ENCODE measurements around the gene OR2B2.

OR2B2 gene

DNA sequence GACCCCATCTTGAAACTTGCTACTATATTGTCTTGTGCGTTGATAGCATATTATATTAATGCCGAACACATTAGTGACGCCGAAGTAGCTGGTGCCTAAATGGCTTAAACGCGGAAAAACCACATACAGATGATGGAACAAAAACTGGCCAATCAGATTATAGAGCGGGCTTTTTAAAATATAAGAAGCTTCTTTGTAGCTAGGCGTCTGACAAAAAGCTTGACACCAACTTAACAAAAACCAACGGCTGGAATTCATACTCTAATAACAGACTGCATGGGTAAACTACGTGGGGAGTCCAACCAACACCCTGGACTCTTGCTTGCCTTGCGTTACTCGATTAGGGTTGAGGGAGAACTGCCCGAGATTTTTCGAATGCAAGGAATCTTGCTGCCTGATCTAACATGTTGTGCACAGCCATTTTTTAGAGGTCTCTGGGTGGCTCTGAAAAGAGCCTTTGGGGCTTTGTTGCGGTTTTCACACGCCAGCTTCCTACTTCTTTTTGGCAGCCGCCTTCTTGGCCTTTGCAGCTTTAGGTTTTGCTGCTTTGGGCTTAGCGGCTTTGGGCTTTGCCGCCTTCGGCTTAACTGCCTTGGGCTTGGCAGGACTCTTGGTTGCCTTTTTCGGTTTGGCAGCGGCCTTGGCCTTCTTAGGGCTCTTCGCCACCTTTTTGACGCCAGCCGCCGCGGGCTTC lies 45.7 kb downstream of the OR2B2 start:
- DNase-seq: no peak

DNA sequence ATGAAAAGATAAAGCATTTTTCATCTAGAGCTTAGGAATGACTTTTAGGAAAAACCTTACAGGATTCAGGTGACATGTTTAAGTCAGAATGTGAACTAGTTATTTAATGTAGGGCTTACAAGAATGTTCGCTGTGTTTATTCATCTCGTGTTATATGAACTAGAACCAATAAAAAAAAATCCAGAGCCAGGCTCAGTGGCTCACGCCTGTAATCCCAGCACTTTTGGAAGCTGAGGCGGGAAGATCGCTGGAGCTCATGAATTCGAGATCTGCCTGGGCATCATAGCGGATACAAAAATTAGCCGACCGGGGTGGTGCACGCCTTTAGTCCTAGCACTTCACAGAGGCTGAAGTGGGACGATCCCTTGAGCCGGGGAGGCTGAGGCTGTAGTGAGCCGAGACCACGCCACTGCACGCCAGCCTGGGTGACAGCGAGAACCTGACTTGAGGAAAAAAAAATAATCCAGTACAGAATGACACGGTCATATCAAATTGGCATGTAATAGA lies 46.3 kb downstream of the OR2B2 start:
- no peak for DNase-seq

DNA sequence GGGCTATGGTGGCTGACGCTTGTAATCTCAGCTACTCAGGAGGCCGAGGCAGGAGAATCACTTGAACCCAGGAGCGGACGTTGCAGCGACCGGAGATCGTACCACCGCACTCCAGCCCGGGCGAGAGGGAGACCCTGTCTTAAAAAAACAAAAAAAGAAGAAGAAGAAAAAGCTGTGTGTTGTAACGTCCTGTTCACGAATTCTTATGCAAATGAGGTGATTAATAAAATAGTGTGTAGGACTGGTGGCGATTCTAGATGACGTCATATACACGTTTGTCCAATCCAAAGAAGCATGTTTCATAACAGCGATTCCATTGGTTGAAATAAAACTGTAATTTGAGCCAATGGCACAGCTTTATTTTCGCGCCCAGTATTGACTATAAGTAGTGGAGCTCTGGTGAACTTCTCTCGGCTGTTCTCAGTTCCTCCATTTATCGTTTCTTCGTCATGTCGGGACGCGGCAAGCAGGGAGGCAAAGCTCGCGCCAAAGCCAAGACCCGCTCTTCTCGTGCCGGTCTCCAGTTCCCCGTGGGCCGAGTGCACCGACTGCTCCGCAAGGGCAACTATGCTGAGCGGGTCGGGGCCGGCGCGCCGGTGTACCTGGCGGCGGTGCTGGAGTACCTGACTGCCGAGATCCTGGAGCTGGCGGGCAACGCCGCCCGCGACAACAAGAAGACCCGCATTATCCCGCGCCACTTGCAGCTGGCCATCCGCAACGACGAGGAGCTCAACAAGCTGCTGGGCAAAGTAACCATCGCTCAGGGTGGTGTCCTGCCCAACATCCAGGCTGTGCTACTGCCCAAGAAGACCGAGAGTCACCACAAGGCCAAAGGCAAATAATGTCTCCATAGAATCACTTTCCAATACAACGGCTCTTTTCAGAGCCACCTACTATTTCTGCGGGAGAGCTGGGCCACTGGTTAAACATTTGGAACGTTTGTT lies 47.0 kb downstream of the OR2B2 start:
- no peak for DNase-seq

- no peak for DNase-seq
Observed at GRCh38 chr6:27863962-27864905, 48.0 kb downstream of the OR2B2 start.

DNA sequence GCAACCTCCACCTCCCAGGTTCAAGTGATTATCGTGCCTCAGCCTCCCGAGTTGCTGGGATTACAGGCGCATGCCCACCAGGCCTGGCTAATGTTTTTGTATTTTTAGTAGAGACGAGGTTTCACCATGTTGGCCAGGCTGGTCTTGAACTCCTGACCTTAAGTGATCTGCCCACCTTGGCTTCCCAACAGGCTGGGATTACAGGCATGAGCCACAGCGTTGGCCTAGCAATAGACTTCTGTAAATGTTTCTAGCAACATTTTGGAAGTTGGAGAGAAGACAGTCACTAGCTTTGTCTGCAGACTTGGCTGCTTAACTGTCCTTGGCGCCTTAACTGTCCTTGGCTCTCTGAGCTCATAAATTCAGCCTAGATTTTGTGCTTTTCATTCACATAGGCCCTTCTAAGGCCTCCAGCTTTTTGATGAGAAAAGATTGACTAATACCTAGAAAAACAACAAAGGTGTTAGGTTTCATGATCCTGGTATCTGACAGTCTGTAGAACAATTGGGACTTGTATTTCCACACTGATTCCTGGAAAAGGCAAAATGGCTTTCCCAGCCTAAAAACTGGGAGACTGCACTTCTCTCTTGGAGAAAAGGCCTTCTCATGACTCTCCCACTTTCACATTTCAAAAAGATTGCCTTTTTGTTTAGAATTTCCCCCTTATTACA lies 49.7 kb downstream of the OR2B2 start:
- DNase-seq: no peak

DNA sequence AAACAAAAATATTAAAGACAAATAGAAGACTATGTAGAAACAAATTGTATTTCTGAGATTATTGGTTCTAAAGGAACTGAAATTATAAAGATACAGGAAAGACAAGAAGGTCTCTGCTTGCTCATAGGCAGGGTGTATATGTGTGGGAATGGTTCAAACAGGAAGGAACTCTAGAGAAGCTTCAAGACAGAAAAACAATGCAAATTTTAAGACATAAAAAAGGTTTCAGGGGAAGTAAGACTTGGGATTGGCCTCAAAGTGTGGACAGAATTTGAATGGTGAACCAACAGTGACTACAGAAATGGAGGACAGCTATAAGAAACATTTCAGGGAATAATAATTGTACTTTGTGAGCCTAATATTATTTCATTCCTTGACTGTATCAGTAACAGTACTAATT lies 50.3 kb downstream of the OR2B2 start:
- no peak for DNase-seq

DNA sequence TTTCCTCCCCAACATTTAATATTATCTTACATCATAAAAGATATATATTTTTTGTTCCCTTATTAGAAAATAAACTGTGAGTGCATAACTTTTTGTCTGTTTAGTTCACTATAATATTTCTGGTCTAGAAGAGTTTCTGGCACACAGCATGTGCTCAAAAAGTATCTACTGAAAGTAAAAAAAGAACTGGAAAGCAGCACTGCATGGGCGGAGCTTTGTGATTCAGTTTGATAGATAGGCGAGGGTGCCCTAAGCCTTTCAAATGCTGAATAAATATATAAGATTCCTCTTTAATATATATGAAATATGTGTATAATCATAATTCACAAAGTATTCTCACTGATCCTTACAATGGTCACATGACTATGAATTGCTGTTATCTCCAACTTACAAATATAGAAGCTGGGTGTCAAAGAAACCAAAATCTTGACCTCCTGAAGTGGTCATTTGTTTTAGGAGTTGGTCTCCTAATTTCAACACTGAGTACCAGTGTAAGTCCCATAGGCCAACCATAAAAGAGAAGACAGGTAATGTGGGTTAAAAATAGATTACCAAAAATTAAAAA lies 50.8 kb downstream of the OR2B2 start:
- no peak for DNase-seq

All from cortex of kidney (tissue), 1 donor.